ENCODE measurements around the gene KIF3A. TPM values are rescaled to one million over a fixed set of nuclear protein-coding genes. Genes with fewer than 3 reads are reported as not detected.

The KIF3A gene
- total and polyA plus RNA-seq, 7 donors: 1.2 to 19.9 (median 7.1) TPM

- Histone ChIP-seq H3K36me3 (no peaks in the 10 kb centered on the region), H3K9me3 (no peaks in the 10 kb centered on the region), H3K27me3 (no peaks in the 10 kb centered on the region), H3K4me3 (no peak overlapping the region), H3K27ac (no peak overlapping the region), H3K4me1 (no peaks in the 10 kb centered on the region)
- no peak for TF ChIP-seq EP300 (IDR thresholded peaks at IDR 0.05)
- no peak for TF ChIP-seq POLR2AphosphoS5 (IDR thresholded peaks at IDR 0.05)
- WGBS, 2 donors: 73 to 86% methylated on average over 5 of the region's 5 CpGs
- intact Hi-C loops (cut with DNase I): no loop called here
- no peak for DNase-seq
Observed at GRCh38 chr5:132687995-132688394, 49.4 kb downstream of the KIF3A start.

- Histone ChIP-seq H3K27me3 (no peaks in the 10 kb centered on the region), H3K4me3 (no peak overlapping the region), H3K4me1 (no peaks in the 10 kb centered on the region), H3K27ac (no peak overlapping the region), H3K36me3 (no peaks in the 10 kb centered on the region), H3K9me3 (no peaks in the 10 kb centered on the region)
- no peak for DNase-seq
- intact Hi-C loops (cut with DNase I): no loop called here
- TF ChIP-seq POLR2A (IDR thresholded peaks at IDR 0.05) (no peak), EP300 (IDR thresholded peaks at IDR 0.05) (no peak), CTCF (IDR thresholded peaks at IDR 0.05) (no peak), POLR2AphosphoS5 (IDR thresholded peaks at IDR 0.05) (no peak)
- WGBS, 2 donors: 94 to 97% methylated on average over 3 of the region's 3 CpGs
Observed at GRCh38 chr5:132686193-132686592, 51.2 kb downstream of the KIF3A start.

GRCh38 chr5:132684922-132685720, 52.2 kb downstream of the KIF3A start:
- Histone ChIP-seq H3K27ac (no peak overlapping the region), H3K4me1 (no peaks in the 10 kb centered on the region), H3K9me3 (no peaks in the 10 kb centered on the region), H3K27me3 (no peaks in the 10 kb centered on the region), H3K36me3 (no peaks in the 10 kb centered on the region), H3K4me3 (no peak overlapping the region)
- TF ChIP-seq POLR2AphosphoS5 (IDR thresholded peaks at IDR 0.05) (no peak), CTCF (IDR thresholded peaks at IDR 0.05) (no peak), POLR2A (IDR thresholded peaks at IDR 0.05) (no peak), EP300 (IDR thresholded peaks at IDR 0.05) (no peak)
- 87 to 89% methylated on average over 12 of the region's 12 CpGs for WGBS, 2 donors
- intact Hi-C loops (cut with DNase I): no loop called here
- no peak for DNase-seq

- DNase-seq: no peak
- TF ChIP-seq POLR2AphosphoS5 (IDR thresholded peaks at IDR 0.05) (no peak), EP300 (IDR thresholded peaks at IDR 0.05) (no peak), CTCF (IDR thresholded peaks at IDR 0.05) (no peak), POLR2A (IDR thresholded peaks at IDR 0.05) (no peak)
- Histone ChIP-seq H3K27me3 (no peaks in the 10 kb centered on the region), H3K9me3 (no peaks in the 10 kb centered on the region), H3K36me3 (no peaks in the 10 kb centered on the region), H3K4me3 (no peak overlapping the region), H3K27ac (no peak overlapping the region), H3K4me1 (no peaks in the 10 kb centered on the region)
- intact Hi-C loops (cut with DNase I): no loop called here
- 88 to 92% methylated on average over 6 of the region's 6 CpGs for WGBS, 2 donors
Observed at GRCh38 chr5:132684491-132684890, 52.9 kb downstream of the KIF3A start.

GRCh38 chr5:132681983-132682382, 55.4 kb downstream of the KIF3A start:
- H3K27me3 ChIP-seq: no peaks in the 10 kb centered on the region
- intact Hi-C loops (cut with DNase I): no loop called here
- DNase-seq: no peak
- H3K4me3 ChIP-seq: no peak overlapping the region
- no peaks in the 10 kb centered on the region for H3K36me3 ChIP-seq
- H3K9me3 ChIP-seq: no peaks in the 10 kb centered on the region
- WGBS, 2 donors: 70 to 94% methylated on average over 4 of the region's 4 CpGs
- TF ChIP-seq POLR2AphosphoS5 (IDR thresholded peaks at IDR 0.05): no peak
- no peak for TF ChIP-seq EP300 (IDR thresholded peaks at IDR 0.05)
- TF ChIP-seq POLR2A (IDR thresholded peaks at IDR 0.05): no peak
- TF ChIP-seq CTCF (IDR thresholded peaks at IDR 0.05): no peak
- peaks cover 0 to 9% (median 7%) of the 10 kb centered on the region in 4 donors for H3K4me1 ChIP-seq
- H3K27ac ChIP-seq: no peak overlapping the region
